GM10248 (cell line): ENCODE data around the gene TAGLN2.

Experiments
- CTCF ChIA-PET: fragments of 300-600 bp; sonication (Branson Sonifier 250); formaldehyde crosslinking; extraction: SDS; loops from one replicate; lab custom pipeline; 2021; ENCODE audit warnings: antibody characterized with exemption; lab: Yijun Ruan, JAX
- POLR2A ChIA-PET: fragments of 350-650 bp; sonication (Branson Sonifier 250); formaldehyde crosslinking; extraction: SDS; loops from one replicate; lab custom pipeline; 2020; ENCODE audit warnings: antibody characterized with exemption; lab: Yijun Ruan, JAX
- DNase-seq: peaks from one replicate; pipeline ENCODE4 v3.0.0; 2012; ENCODE audit errors: extremely low spot score
- CTCF ChIP-seq: IDR thresholded peaks from 2 replicates; pipeline ENCODE4 v1.5.1; 2012; ENCODE audit warnings: mild to moderate bottlenecking, low read depth; ENCODE audit errors: extremely low read depth, missing control alignments, control extremely low read depth

The TAGLN2 gene

GRCh38 chr1:159882527-159882862, 42.8 kb downstream of the TAGLN2 start:
- ChIA-PET CTCF (interaction anchor here (0.8 kb wide), 2 partner anchors 10 to 83 kb away, joined by 3 read pairs; no protein-coding TSS in a partner anchor), POLR2A (no interaction called here)
- no peak for DNase-seq
- no peak for TF ChIP-seq CTCF

- CTCF ChIA-PET = interaction anchor here (0.8 to 4.4 kb wide), 4 partner anchors 7 to 83 kb away, joined by 3 to 31 read pairs (median 7); no protein-coding TSS in a partner anchor
- TF ChIP-seq CTCF = no peak
- POLR2A ChIA-PET = no interaction called here
- DNase-seq = no peak
These were observed 43.4 kb downstream of the TAGLN2 start for GRCh38 chr1:159881622-159882526.

DNA sequence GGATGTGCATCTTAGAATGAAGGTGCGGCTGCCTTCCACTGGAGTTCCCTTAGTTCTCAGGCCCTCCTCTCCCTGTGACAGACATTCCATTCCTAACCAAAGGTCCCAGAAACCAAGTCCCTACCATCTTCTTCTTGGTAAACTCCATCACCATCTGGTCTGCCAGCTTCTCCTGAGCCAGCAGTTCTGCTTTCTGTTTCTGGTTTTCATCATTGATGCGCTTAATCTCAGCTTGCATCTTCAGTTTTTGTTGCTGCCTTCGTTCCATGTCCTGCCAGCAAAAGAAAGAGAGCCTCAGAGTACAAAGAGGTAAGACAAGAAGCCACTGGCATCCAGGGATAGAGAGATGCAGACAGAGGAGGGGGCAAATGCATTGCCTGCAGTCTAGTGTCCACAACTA, 44.9 kb downstream of the TAGLN2 start:
- no peak for DNase-seq
- CTCF ChIA-PET = interaction anchor here (1.0 to 4.4 kb wide), 5 partner anchors 9 to 82 kb away, joined by 3 to 31 read pairs (median 5); no protein-coding TSS in a partner anchor
- TF ChIP-seq CTCF = no peak
- POLR2A ChIA-PET = no interaction called here

- DNase-seq = no peak
- ChIA-PET POLR2A (no interaction called here), CTCF (interaction anchor here (1.0 to 4.4 kb wide), 5 partner anchors 9 to 82 kb away, joined by 3 to 31 read pairs (median 5); no protein-coding TSS in a partner anchor)
- no peak for TF ChIP-seq CTCF
These were observed 45.3 kb downstream of the TAGLN2 start for GRCh38 chr1:159879977-159880376.

DNA sequence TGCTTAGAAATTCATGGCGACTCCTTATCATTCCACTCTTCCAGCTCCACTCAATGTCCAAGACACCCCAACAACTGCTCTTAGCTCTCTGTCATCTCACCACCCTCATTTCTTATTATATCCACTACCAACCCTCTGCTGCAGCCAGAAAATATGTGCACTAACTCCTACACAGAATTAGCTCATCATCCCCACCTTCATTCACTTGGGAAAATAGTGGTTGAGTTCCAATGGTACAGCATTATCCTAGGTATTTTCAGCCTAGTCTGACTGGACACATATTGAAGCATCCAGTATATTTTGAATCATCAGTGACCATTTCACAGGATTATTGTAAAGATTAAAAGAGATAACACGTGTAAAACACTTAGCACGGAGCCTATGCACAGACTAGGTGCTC, 46.2 kb downstream of the TAGLN2 start:
- ChIA-PET POLR2A (no interaction called here), CTCF (interaction anchor here (0.6 to 4.4 kb wide), 4 partner anchors 8 to 80 kb away, joined by 3 to 31 read pairs (median 8); no protein-coding TSS in a partner anchor)
- no peak for DNase-seq
- TF ChIP-seq CTCF = no peak

DNA sequence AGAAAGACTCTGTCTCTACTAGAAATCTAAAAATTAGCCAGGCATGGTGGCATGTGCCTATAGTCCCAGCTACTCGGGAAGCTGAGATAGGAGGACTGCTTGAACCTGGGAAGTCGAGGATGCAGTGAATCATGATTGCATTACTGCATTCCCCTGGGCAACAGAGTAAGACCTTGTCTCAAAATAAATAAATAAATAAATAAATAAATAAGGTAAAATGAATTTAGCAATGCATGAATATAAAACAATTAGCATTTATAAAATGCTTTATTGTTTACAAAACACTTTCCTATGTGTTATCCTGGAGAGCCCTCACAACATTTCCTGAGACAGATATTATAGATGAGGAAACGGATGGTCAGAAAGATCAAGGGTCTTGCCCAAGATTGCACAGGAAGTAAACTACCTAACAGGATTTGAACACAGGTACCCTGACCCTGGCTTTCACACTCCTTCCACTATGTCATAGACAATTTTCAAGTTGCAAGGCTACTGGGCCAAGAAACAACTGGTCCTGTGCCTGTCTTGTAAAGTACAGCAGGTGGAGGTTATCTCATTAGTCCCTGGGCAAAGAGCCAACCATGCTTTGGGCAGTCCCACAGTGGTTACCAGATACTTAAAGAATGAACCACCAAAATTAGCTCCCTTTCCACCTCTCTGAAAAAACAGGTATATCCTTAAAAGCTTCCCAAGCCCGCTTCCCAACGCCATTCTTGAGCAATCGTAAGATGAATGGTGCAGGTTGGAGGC, 47.4 kb downstream of the TAGLN2 start:
- CTCF ChIA-PET = interaction anchor here (1.7 to 4.4 kb wide), 2 partner anchors 14 to 26 kb away, joined by 6 to 31 read pairs; no protein-coding TSS in a partner anchor
- TF ChIP-seq CTCF = no peak
- POLR2A ChIA-PET = no interaction called here
- no peak for DNase-seq
